GM23248 (cell line): Measurements from ENCODE around the gene SKAP2. TPM values are rescaled to one million over a fixed set of nuclear protein-coding genes. Genes with fewer than 3 reads are reported as not detected.

Source experiments
- DNase-seq: peaks from one replicate; pipeline ENCODE4 v3.0.0-alpha.2; 2015
- H2AFZ ChIP-seq: fragments of 200-600 bp; sonication (generic); 2 replicates; pipeline ENCODE4 v1.6.1; 2016; ENCODE audit warnings: antibody characterized with exemption
- H3F3A ChIP-seq: fragments of 200-600 bp; sonication (generic); 2 replicates; pipeline ENCODE4 v1.6.1; 2016; ENCODE audit warnings: mild to moderate bottlenecking, antibody characterized with exemption, mixed run types; ENCODE audit not compliant: insufficient read depth
- H3K27ac ChIP-seq: fragments of 200-600 bp; sonication (generic); 2 replicates; pipeline ENCODE4 v1.5.1; 2016; ENCODE audit warnings: mild to moderate bottlenecking
- H3K27me3 ChIP-seq: fragments of 200-600 bp; sonication (generic); replicated peaks from 2 replicates; pipeline ENCODE4 v1.6.1; 2016; ENCODE audit warnings: mild to moderate bottlenecking; ENCODE audit not compliant: insufficient read depth
- H3K36me3 ChIP-seq: fragments of 200-600 bp; sonication (generic); 2 replicates; pipeline ENCODE4 v1.6.1; 2016; ENCODE audit warnings: low read depth, mild to moderate bottlenecking
- H3K4me1 ChIP-seq: fragments of 200-600 bp; sonication (generic); 2 replicates; pipeline ENCODE4 v1.6.1; 2016; ENCODE audit warnings: mild to moderate bottlenecking; ENCODE audit not compliant: insufficient read depth
- H3K4me2 ChIP-seq: fragments of 200-600 bp; sonication (generic); one replicate; pipeline ENCODE4 v1.6.1; 2016; ENCODE audit warnings: mild to moderate bottlenecking; ENCODE audit not compliant: unreplicated experiment
- H3K4me3 ChIP-seq: fragments of 200-600 bp; sonication (generic); 2 replicates; pipeline ENCODE4 v1.5.1; 2016; ENCODE audit warnings: mild to moderate bottlenecking
- H3K79me2 ChIP-seq: fragments of 200-600 bp; sonication (generic); 2 replicates; pipeline ENCODE4 v1.6.1; 2016; ENCODE audit warnings: mild to moderate bottlenecking; ENCODE audit not compliant: insufficient read depth
- H3K9ac ChIP-seq: fragments of 200-600 bp; sonication (generic); 2 replicates; pipeline ENCODE4 v1.6.1; 2016; ENCODE audit warnings: mild to moderate bottlenecking
- H3K9me2 ChIP-seq: fragments of 200-600 bp; sonication (generic); 2 replicates; pipeline ENCODE4 v1.6.1; 2016; ENCODE audit warnings: mixed run types, mild to moderate bottlenecking, moderate library complexity; ENCODE audit not compliant: insufficient read depth
- H3K9me3 ChIP-seq: fragments of 200-600 bp; sonication (generic); one replicate; pipeline ENCODE4 v1.6.1; 2017; ENCODE audit warnings: low read depth
- H4K20me1 ChIP-seq: fragments of 200-600 bp; sonication (generic); 2 replicates; pipeline ENCODE4 v1.6.0; 2016; ENCODE audit not compliant: insufficient read depth
- EZH2 ChIP-seq: fragments of 200-600 bp; sonication (generic); IDR thresholded peaks from 2 replicates; pipeline ENCODE4 v1.6.1; 2018; ENCODE audit warnings: antibody characterized with exemption, mild to moderate bottlenecking; ENCODE audit not compliant: insufficient read depth, poor library complexity, severe bottlenecking
- EZH2phosphoT487 ChIP-seq: fragments of 200-600 bp; sonication (generic); IDR thresholded peaks from 2 replicates; pipeline ENCODE4 v1.6.1; 2018; ENCODE audit warnings: antibody characterized with exemption, moderate library complexity, mild to moderate bottlenecking, low read depth; ENCODE audit not compliant: insufficient read depth
- WGBS, 2 experiments: methylation state at CpG; one replicate each; pipeline ENCODE4 v1.1.6; 2015 to 2017; ENCODE audit warnings: low lambda C conversion rate in 2 of 2, low coverage in 1 of 2; ENCODE audit errors: missing lambda C conversion rate in 2 of 2; 5-methylcytosine and 5-hydroxymethylcytosine counted together
- in situ Hi-C: fragments of 300-500 bp; cut with MboI; formaldehyde crosslinking; loops from 2 replicates; pipeline ENCODE4 v1.15.0; 2020
- polyA plus RNA-seq: library from polyadenylated mRNA; unstranded; fragments of >200 nt; fragmentation: Nextera tagmentation; extraction: Ambion mirVana; gene quantifications from 2 replicates; pipeline ENCODE4 v1.2.1, GENCODE V29; 2016
- total RNA-seq: library from RNA; depleted of rRNA; stranded (reverse); fragments of >200 nt; shearing (Covaris generic); gene quantifications from 2 replicates; pipeline ENCODE4 v1.2.3, GENCODE V29; 2014

The SKAP2 gene
- total and polyA plus RNA-seq, 2 experiments from 2014 or later = 18.7 to 28.9 TPM

GRCh38 chr7:26704786-26705185 lies 159.6 kb downstream of the SKAP2 start:
- DNase-seq = peak; percentile 19
- Histone ChIP-seq H3K4me2 (peak overlapping the region; percentile 64), H3K79me2 (no peaks in the 10 kb centered on the region), H3K4me3 (no peak overlapping the region), H3K27me3 (no peaks in the 10 kb centered on the region), H3K9me3 (no peaks in the 10 kb centered on the region), H3K27ac (no peak overlapping the region), H3K4me1 (peaks cover 21% of the 10 kb centered on the region), H2AFZ (no peak overlapping the region), H3K36me3 (no peaks in the 10 kb centered on the region), H4K20me1 (no peaks in the 10 kb centered on the region), H3K9me2 (no peaks in the 10 kb centered on the region), H3F3A (peaks cover 8% of the 10 kb centered on the region; the same call in 1 of the 2 replicates), H3K9ac (no peak overlapping the region)
- in situ Hi-C loops = no loop called here
- 94 to 97% methylated on average over 2 of the region's 2 CpGs for WGBS, 2 experiments
- TF ChIP-seq EZH2phosphoT487 (no peak), EZH2 (no peak)

GRCh38 chr7:26704036-26704435 lies 160.4 kb downstream of the SKAP2 start:
- H3K4me3 ChIP-seq = no peak overlapping the region
- peaks cover 8% of the 10 kb centered on the region; the same call in 1 of the 2 replicates for H3F3A ChIP-seq
- peaks cover 21% of the 10 kb centered on the region for H3K4me1 ChIP-seq
- no peak for DNase-seq
- no peak overlapping the region for H3K27ac ChIP-seq
- H3K4me2 ChIP-seq = no peak overlapping the region
- no peaks in the 10 kb centered on the region for H3K9me3 ChIP-seq
- no peaks in the 10 kb centered on the region for H3K9me2 ChIP-seq
- H3K79me2 ChIP-seq = no peaks in the 10 kb centered on the region
- 87 to 90% methylated on average over 1 of the region's 1 CpG for WGBS, 2 experiments
- H3K9ac ChIP-seq = no peak overlapping the region
- in situ Hi-C loops = no loop called here
- no peaks in the 10 kb centered on the region for H4K20me1 ChIP-seq
- TF ChIP-seq EZH2phosphoT487 (no peak), EZH2 (no peak)
- no peaks in the 10 kb centered on the region for H3K36me3 ChIP-seq
- H2AFZ ChIP-seq = no peak overlapping the region
- H3K27me3 ChIP-seq = no peaks in the 10 kb centered on the region

- H2AFZ ChIP-seq = no peak overlapping the region
- TF ChIP-seq EZH2phosphoT487 (no peak), EZH2 (no peak)
- in situ Hi-C loops = no loop called here
These were observed 163.5 kb downstream of the SKAP2 start for GRCh38 chr7:26700893-26701292.

GRCh38 chr7:26700386-26700785 lies 164.0 kb downstream of the SKAP2 start:
- no peak overlapping the region for H3K4me2 ChIP-seq
- no peak for TF ChIP-seq EZH2
- H3K79me2 ChIP-seq = no peaks in the 10 kb centered on the region
- no peaks in the 10 kb centered on the region for H4K20me1 ChIP-seq
- H3K4me1 ChIP-seq = peaks cover 10% of the 10 kb centered on the region
- peaks cover 7% of the 10 kb centered on the region; the same call in 1 of the 2 replicates for H3F3A ChIP-seq
- no peaks in the 10 kb centered on the region for H3K9me3 ChIP-seq
- no peaks in the 10 kb centered on the region for H3K27me3 ChIP-seq
- H3K27ac ChIP-seq = no peak overlapping the region
- H3K9ac ChIP-seq = no peak overlapping the region
- in situ Hi-C loops = no loop called here
- 96 to 97% methylated on average over 5 of the region's 5 CpGs for WGBS, 2 experiments
- no peak overlapping the region for H3K4me3 ChIP-seq
- no peaks in the 10 kb centered on the region for H3K9me2 ChIP-seq
- no peak for DNase-seq
- no peak overlapping the region for H2AFZ ChIP-seq
- no peaks in the 10 kb centered on the region for H3K36me3 ChIP-seq

More at GRCh38 chr7:26700893-26701292, 163.5 kb downstream of the SKAP2 start:
- no peak overlapping the region for H3K4me3 ChIP-seq
- no peaks in the 10 kb centered on the region for H3K27me3 ChIP-seq
- no peaks in the 10 kb centered on the region for H3K36me3 ChIP-seq
- no peaks in the 10 kb centered on the region for H3K79me2 ChIP-seq
- H3K4me2 ChIP-seq = no peak overlapping the region
- H3K9me2 ChIP-seq = no peaks in the 10 kb centered on the region
- no peaks in the 10 kb centered on the region for H3K9me3 ChIP-seq
- DNase-seq = no peak
- no peak overlapping the region for H3K9ac ChIP-seq
- no peaks in the 10 kb centered on the region for H4K20me1 ChIP-seq
- peaks cover 8% of the 10 kb centered on the region; the same call in 1 of the 2 replicates for H3F3A ChIP-seq
- peaks cover 14% of the 10 kb centered on the region for H3K4me1 ChIP-seq
- H3K27ac ChIP-seq = no peak overlapping the region

- Histone ChIP-seq H3K4me3 (no peak overlapping the region), H3K4me2 (no peak overlapping the region), H2AFZ (no peak overlapping the region), H3K4me1 (peaks cover 4% of the 10 kb centered on the region), H3K27ac (no peak overlapping the region), H3K9me3 (no peaks in the 10 kb centered on the region), H3K9me2 (no peaks in the 10 kb centered on the region), H3K36me3 (no peaks in the 10 kb centered on the region), H4K20me1 (no peaks in the 10 kb centered on the region), H3K9ac (no peak overlapping the region), H3F3A (peaks cover under 1% of the 10 kb centered on the region; the same call in 1 of the 2 replicates), H3K79me2 (no peaks in the 10 kb centered on the region), H3K27me3 (no peaks in the 10 kb centered on the region)
- no peak for TF ChIP-seq EZH2
- TF ChIP-seq EZH2phosphoT487 = no peak
- WGBS, 2 experiments = 55 to 66% methylated on average over 1 of the region's 1 CpG
- DNase-seq = no peak
- in situ Hi-C loops = loop anchor here (10.0 kb wide), 1 partner anchor 145 kb away; no protein-coding TSS in a partner anchor
These were observed 164.6 kb downstream of the SKAP2 start for GRCh38 chr7:26699766-26700165.
